ENCODE results near the gene HS3ST5. TPM values are rescaled to one million over a fixed set of nuclear protein-coding genes. Genes with fewer than 3 reads are reported as not detected.

The HS3ST5 gene
- total RNA-seq, 1 donor from 2014 or later: 3.6 TPM

GRCh38 chr6:114092943-114093342 is 249.9 kb downstream of the HS3ST5 start:
- H3K27ac Mint-ChIP-seq: no peak overlapping the region
- TF ChIP-seq CTCF (conservative IDR thresholded peaks at IDR 0.05): no peak
- no peak overlapping the region for H3K4me3 Mint-ChIP-seq
- no peaks in the 10 kb centered on the region for H3K4me1 Mint-ChIP-seq (ENCODE audit: unreplicated experiment)
- no peaks in the 10 kb centered on the region for H3K36me3 Mint-ChIP-seq
- H3K27me3 Mint-ChIP-seq: no peaks in the 10 kb centered on the region
- no peak for DNase-seq (ENCODE audit: extremely low spot score, unreplicated experiment)
- no peaks in the 10 kb centered on the region for H3K9me3 Mint-ChIP-seq

- no peak overlapping the region for H3K4me3 Mint-ChIP-seq
- H3K27ac Mint-ChIP-seq: no peak overlapping the region
- no peaks in the 10 kb centered on the region for H3K4me1 Mint-ChIP-seq (ENCODE audit: unreplicated experiment)
- TF ChIP-seq CTCF (conservative IDR thresholded peaks at IDR 0.05): no peak
- H3K36me3 Mint-ChIP-seq: no peaks in the 10 kb centered on the region
- DNase-seq (ENCODE audit: extremely low spot score, unreplicated experiment): no peak
- no peaks in the 10 kb centered on the region for H3K27me3 Mint-ChIP-seq
- no peaks in the 10 kb centered on the region for H3K9me3 Mint-ChIP-seq
These were observed 252.2 kb downstream of the HS3ST5 start for GRCh38 chr6:114090626-114091025.

- DNase-seq (ENCODE audit: extremely low spot score, unreplicated experiment): no peak
- Mint-ChIP-seq H3K27ac (no peak overlapping the region), H3K4me3 (no peak overlapping the region), H3K4me1 (ENCODE audit: unreplicated experiment) (no peaks in the 10 kb centered on the region), H3K9me3 (no peaks in the 10 kb centered on the region), H3K36me3 (peaks cover 3% of the 10 kb centered on the region), H3K27me3 (no peaks in the 10 kb centered on the region)
- TF ChIP-seq CTCF (conservative IDR thresholded peaks at IDR 0.05): no peak
These were observed 255.3 kb downstream of the HS3ST5 start for GRCh38 chr6:114087496-114087895.

- no peak for DNase-seq (ENCODE audit: extremely low spot score, unreplicated experiment)
- no peak for TF ChIP-seq CTCF (conservative IDR thresholded peaks at IDR 0.05)
- Mint-ChIP-seq H3K4me3 (no peak overlapping the region), H3K9me3 (no peaks in the 10 kb centered on the region), H3K27me3 (no peaks in the 10 kb centered on the region), H3K4me1 (ENCODE audit: unreplicated experiment) (no peaks in the 10 kb centered on the region), H3K36me3 (peaks cover 4% of the 10 kb centered on the region), H3K27ac (no peak overlapping the region)
These were observed 257.6 kb downstream of the HS3ST5 start for GRCh38 chr6:114085211-114085610.

- no peak for DNase-seq (ENCODE audit: extremely low spot score, unreplicated experiment)
- no peaks in the 10 kb centered on the region for H3K27me3 Mint-ChIP-seq
These were observed 258.4 kb downstream of the HS3ST5 start for GRCh38 chr6:114084327-114084890.

More at GRCh38 chr6:114084327-114084890, 258.4 kb downstream of the HS3ST5 start:
- no peak overlapping the region for H3K27ac Mint-ChIP-seq
- no peaks in the 10 kb centered on the region for H3K4me1 Mint-ChIP-seq (ENCODE audit: unreplicated experiment)
- no peaks in the 10 kb centered on the region for H3K9me3 Mint-ChIP-seq
- H3K4me3 Mint-ChIP-seq: no peak overlapping the region
- peaks cover 4% of the 10 kb centered on the region for H3K36me3 Mint-ChIP-seq
- no peak for TF ChIP-seq CTCF (conservative IDR thresholded peaks at IDR 0.05)

All from type B pancreatic cell (in vitro differentiated cells).